Measurements from ENCODE around the gene TTBK2. TPM values are rescaled to one million over a fixed set of nuclear protein-coding genes. Genes with fewer than 3 reads are reported as not detected.

TTBK2 gene
- total and polyA plus RNA-seq, 2 donors (not counting 1 experiment from before 2014, with no cell fraction given) = 4.3 to 39.6 TPM

DNA sequence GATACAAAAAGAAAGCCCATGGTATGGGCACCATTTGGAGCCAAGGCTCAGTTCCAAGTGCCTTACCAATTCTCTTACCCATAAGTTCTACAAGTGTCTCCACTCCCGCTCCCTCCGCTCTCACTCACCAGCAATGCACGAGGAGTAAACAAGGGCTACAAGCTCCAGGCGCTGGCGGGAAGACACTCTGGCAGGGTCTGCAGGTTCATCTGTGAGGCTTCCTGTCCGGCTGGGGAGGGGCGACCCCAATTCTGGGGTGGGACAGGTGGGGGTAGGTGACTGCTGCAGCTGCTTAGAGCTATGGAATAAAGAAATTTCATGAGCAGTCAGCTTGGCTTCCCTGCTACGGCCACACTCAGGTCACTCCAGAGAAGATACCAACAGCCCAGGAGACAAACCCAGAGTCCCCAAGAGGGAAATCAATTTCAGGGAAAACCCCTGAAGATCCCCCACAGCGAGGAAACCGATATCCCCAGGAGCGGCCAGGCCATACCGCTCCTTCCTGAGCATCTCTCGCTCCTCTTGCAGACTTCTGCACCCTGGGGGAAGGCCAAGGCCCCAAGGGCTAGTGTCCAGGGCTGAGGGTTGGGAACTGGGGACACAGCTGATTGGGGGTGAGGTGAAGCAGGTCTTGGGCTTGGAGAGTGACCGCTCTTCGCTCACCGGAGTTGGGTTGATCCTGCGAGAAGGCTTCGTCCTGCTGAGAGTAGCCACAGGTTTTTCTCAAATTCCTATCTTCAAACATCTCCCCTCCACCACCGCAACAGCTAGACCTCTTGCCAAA lies 185.0 kb downstream of the TTBK2 start:
- no peak for TF ChIP-seq EZH2 (IDR thresholded peaks at IDR 0.05; ENCODE audit: borderline replicate concordance, insufficient read depth, low read depth, low read length, poor library complexity, severe bottlenecking)
- TF ChIP-seq CTCF (IDR thresholded peaks at IDR 0.05) = no peak
- H2AFZ ChIP-seq (ENCODE audit: insufficient read depth, low read depth, low read length, poor library complexity, severe bottlenecking) = peak overlapping the region; percentile 89

More for the DNA sequence above, 185.0 kb downstream of the TTBK2 start:
- ChIA-PET POLR2A (no interaction called here), CTCF (interaction anchor here (1.3 to 2.7 kb wide), 2 partner anchors 191 to 192 kb away, joined by 3 to 13 read pairs; no protein-coding TSS in a partner anchor)
- peak overlapping the region; percentile 76 for H3K4me3 Mint-ChIP-seq
- peak overlapping the region; percentile 87 for H3K4me2 ChIP-seq (replicated peaks; ENCODE audit: low read depth, low read length, poor library complexity, severe bottlenecking)
- peaks cover 9 to 18% of the 10 kb centered on the region in 2 donors for H3K4me1 ChIP-seq (ENCODE audit: control insufficient read depth in 2 of 2, insufficient read depth in 2 of 2, low read length in 2 of 2)
- 94% methylated on average over 12 of the region's 19 CpGs for WGBS (ENCODE audit: insufficient coverage)
- H3K9ac ChIP-seq (ENCODE audit: low read length) = peak overlapping the region; percentile 95
- H3K36me3 ChIP-seq (replicated peaks in 1 of 2; ENCODE audit: control extremely low read depth in 1 of 2, control insufficient read depth in 1 of 2, extremely low read depth in 1 of 2, insufficient read depth in 2 of 2, low read length in 1 of 2) = peaks cover 3 to 35% of the 10 kb centered on the region in 2 experiments
- no peaks in the 10 kb centered on the region for H3K9me3 ChIP-seq (ENCODE audit: control extremely low read depth in 1 of 3, control insufficient read depth in 2 of 3, insufficient read depth in 1 of 3, low read length in 2 of 3)
- H3K27me3 Mint-ChIP-seq = no peaks in the 10 kb centered on the region
- ATAC-seq (ENCODE audit: low read depth) (no peak), DNase-seq (peak; percentile 22)
- no peak overlapping the region for H3K27ac ChIP-seq (ENCODE audit: low read length in 2 of 2)
- no peaks in the 10 kb centered on the region for H3K27me3 ChIP-seq (replicated peaks in 1 of 4; ENCODE audit: control extremely low read depth in 1 of 4, control insufficient read depth in 3 of 4, insufficient read depth in 4 of 4, low read length in 3 of 4)
- no peaks in the 10 kb centered on the region for H4K20me1 ChIP-seq (ENCODE audit: control insufficient read depth, insufficient read depth, low read length, poor library complexity, severe bottlenecking)
- H3K4me1 Mint-ChIP-seq = peaks cover 12% of the 10 kb centered on the region
- no peaks in the 10 kb centered on the region for H3K9me3 Mint-ChIP-seq (ENCODE audit: insufficient read depth)
- H3K79me2 ChIP-seq (ENCODE audit: control insufficient read depth, insufficient read depth, low read length) = peaks cover 16% of the 10 kb centered on the region
- peak overlapping the region; percentile 56 for H3K27ac Mint-ChIP-seq
- intact Hi-C loops (cut with micrococcal nuclease) = loop anchor here (2.0 to 10.0 kb wide), 2 partner anchors 161 to 759 kb away; partner anchors contain the start of genes STARD9 and TP53BP1
- peak overlapping the region in 4 of 5 experiments; percentile 19 to 80 (median 66) for H3K4me3 ChIP-seq (ENCODE audit: control extremely low read depth in 1 of 5, extremely low read depth in 1 of 5, insufficient read depth in 1 of 5, low read depth in 2 of 5, low read length in 4 of 5)

Measured in B cell (primary cell).